GM19438 (cell line): Measurements from ENCODE around the gene PRKCD.

Source experiments
- ATAC-seq: cut with Tn5 transposase; IDR thresholded peaks from one replicate; pipeline ENCODE4 v1.9.1; 2021; ENCODE audit warnings: low read depth; ENCODE audit not compliant: unreplicated experiment

PRKCD gene

DNA sequence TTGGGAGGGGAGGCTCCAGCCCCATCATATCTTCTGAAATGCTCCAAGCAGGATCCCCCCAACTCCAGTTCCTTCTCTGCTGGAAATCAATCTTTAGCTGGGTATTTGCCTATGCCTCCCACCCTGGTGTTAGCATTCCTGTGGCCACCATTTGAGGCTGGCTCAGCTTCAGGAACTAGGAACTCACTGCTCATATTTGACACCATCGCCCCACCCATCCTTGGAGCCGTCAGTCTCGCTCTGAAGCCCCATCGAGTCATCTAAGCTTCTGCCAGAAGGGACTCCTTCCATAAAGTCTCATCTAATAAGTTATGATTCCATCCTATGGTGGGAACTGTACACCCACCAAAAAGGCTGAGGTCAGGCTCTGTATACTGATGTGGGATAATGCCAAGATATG is 26.4 kb downstream of the PRKCD start:
- no peak for ATAC-seq

DNA sequence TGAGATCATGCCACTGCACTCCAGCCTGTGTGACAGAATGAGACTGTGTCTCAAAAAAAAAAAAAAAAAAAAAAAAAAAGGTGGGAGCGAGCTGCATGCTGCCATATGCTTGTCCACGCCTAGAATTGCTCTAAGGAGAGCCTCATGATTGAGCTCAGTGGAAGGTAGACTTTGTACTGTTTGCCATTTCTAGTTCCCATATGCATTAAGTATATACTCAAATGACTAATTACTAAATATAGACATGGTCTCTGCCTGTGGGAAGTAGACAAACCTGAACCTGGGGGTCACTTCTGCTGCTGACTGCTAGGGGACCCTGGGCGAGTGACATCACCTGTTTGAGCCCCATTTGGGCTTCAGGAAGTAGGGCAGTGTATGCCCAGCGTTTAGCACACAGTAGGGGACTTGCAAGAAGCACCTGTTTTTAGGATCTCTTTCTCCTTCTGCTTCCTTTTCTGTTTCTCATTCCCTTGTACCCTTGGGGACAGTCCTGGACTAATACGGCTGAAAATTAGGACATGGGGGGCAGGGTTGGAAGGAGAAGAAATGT is 27.2 kb downstream of the PRKCD start:
- ATAC-seq: no peak

DNA sequence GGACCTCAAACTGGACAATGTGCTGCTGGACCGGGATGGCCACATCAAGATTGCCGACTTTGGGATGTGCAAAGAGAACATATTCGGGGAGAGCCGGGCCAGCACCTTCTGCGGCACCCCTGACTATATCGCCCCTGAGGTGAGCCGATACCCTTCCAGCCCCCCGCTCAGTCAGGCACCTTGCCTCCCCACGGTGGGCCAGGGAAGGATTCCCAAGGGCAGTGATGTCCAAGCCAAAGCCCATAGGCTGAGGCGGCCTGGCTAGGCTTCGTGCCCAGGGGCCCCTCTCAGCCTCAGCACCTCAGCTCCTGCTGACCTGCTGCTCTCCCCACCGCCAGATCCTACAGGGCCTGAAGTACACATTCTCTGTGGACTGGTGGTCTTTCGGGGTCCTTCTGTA is 27.7 kb downstream of the PRKCD start:
- ATAC-seq: no peak

DNA sequence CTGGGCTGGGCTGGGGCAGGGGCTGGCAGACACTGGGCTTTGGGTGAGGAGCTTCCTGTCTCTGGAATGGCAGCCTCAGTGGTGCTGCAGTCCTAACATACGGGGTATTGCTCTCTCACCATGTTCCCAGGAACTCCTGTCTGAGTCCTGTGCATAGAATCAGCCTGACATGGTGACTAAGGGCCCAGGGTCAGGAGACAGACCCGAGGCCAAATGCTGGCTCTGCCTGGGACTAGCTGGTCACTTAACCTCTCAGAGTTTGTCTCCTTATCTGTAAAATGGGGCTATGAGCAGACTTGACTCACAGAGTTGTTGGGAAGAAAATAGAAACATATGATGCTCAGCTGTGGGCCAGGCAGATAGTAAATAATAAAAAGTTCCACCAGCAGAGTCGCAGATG is 28.3 kb downstream of the PRKCD start:
- no peak for ATAC-seq

DNA sequence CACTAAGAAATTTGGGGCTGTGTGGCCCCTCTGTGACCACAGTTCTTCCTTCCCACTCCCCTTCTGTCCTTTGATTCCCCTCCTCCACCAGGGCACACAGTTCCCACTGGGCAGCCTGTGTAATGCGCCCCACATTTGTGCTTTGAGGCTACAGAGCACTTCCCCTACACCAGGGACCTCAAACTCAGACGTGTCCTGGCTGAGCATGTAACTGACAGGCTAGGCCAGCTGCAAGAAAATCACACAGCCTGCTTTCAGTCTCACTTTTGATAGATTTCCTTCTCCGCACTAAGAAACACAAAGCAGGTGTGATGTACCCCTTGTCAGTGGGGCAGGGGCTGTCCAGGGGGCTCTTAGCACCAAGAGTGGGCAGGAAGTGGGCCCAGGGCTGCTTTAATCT is 29.6 kb downstream of the PRKCD start:
- peak; percentile 56 for ATAC-seq

DNA sequence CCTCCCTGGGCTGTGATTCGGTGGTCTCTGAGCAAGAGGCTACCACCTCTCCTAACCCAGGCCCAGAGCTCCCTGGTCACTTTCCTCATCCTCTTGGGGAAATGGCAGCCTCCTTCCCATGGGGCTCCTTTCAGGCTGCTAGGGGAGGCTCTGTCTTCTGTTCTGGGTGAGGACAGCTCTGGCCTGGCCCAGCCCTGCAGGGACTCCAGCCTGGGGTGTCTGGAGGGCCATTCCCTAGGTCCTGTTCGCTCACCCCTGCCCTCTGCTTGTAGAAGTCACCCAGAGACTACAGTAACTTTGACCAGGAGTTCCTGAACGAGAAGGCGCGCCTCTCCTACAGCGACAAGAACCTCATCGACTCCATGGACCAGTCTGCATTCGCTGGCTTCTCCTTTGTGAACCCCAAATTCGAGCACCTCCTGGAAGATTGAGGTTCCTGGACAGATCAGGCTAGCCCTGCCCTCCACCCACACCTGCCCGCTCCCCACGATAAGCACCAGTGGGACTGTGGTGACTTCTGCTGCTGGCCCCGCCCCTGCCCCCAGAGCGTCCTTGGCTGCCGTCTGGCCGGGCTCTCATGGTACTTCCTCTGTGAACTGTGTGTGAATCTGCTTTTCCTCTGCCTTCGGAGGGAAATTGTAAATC is 30.9 kb downstream of the PRKCD start:
- ATAC-seq: no peak

DNA sequence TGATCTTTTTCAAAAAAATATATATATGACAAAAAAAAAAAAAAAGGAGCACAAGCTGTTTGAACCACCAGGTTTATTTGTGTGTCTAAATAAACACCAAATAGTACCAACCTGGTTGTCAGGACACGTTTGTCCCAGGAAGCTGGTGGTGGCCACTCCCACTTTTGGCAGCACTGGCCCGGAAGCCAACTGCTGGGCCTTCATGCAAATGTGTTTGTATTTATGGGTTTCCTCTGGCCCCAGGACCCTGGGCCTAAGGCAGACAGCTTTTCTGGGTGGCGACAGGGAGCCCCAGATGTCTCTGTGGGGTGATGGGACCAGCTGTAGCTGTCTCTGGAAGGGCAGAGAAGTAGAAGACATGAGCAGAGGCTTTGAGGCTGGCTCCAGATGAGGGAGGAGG is 31.6 kb downstream of the PRKCD start:
- peak; percentile 45 for ATAC-seq

DNA sequence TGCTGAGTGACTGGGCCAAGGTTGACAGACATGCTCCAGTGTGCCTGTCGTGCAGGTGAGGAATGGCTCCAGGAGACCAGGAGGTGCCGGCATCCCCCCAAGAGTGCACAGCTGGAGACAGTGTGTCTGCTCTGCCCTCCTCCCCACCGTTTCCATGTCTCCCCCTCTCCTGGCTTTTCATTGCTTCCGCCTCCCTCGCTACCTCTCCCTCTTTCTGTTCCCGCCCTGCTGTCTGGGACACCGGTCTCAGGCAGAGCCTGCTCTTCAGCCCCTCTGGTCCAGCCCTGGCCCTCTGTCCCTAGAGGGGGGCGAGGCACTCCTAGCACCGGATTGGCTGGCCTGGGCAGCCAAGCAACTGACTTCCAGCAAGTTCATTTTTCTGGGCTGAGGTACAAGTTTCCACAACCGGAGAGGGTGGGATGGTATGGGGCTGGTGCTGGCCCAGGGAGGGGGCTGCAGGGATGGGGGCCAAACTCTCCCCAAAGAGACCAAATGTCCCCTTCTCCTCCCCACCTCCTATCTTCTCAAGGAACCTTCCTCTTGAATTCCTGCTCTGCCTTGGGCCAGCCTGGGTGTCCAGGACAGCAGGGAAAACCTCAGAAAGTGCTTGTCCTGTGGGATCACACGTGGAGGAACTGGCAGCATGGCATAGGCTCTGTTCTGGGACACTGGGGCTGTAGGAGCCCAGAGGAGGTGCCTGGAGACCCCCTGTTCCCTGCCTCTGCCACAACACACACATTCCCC is 32.6 kb downstream of the PRKCD start:
- ATAC-seq: no peak

DNA sequence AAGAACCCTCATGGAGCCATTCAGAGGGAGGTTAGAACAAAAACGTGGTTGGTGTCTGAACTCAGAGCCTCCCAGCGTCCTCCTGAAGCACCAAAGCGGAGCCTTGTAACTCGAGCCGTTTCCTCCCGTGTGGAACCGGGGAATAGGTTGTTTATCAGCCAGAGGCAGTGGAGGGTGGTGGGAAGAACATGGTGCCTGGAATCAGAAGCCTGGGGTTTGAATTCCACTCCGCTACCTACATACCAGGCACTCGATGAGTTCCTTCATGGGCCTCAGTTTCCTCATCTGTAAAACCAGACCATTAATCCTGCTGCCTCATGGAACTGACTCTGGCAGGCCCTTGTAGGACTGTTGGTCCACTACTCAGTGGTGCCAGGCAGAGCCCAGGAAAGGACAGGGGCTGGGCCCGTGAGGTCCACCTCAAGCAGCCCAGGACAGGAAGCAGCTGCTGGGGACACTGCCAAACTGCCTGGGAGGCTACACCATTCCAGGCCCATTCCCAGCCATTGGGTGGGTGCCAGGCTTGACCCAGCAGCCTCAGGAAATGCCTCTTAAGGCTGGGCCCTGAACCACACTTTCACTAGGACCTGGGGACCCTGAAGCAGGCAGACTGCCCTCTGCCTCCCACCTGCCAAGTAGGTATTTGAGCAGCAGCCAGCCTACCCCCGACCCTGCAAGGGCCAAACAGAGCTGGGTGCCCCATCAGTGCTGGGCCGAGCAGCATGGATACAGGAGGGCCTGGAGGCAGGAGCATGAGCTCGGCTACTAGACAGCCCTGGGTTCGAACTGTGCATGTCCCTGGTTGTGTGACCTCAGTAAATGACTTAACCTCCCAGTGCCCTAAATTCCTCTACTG is 33.4 kb downstream of the PRKCD start:
- ATAC-seq: no peak

DNA sequence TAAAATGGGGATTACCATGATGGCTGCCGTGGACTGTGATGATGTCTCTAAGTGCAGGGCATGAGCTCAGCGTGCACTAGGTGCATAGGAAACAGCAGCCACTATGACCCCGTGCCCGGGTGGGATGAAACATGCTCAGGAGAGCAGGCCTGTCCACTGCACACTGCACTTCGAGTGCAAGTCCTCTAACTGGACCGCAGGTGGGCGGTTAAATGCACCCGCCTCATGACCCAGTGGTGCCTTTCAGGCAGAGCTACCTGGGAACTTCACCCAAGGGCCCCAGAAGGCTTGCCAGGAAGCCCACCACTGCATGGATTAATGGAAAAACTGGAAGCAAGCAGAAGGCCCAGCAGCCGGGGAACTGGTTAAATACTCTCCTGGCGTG is 34.0 kb downstream of the PRKCD start:
- ATAC-seq: no peak

DNA sequence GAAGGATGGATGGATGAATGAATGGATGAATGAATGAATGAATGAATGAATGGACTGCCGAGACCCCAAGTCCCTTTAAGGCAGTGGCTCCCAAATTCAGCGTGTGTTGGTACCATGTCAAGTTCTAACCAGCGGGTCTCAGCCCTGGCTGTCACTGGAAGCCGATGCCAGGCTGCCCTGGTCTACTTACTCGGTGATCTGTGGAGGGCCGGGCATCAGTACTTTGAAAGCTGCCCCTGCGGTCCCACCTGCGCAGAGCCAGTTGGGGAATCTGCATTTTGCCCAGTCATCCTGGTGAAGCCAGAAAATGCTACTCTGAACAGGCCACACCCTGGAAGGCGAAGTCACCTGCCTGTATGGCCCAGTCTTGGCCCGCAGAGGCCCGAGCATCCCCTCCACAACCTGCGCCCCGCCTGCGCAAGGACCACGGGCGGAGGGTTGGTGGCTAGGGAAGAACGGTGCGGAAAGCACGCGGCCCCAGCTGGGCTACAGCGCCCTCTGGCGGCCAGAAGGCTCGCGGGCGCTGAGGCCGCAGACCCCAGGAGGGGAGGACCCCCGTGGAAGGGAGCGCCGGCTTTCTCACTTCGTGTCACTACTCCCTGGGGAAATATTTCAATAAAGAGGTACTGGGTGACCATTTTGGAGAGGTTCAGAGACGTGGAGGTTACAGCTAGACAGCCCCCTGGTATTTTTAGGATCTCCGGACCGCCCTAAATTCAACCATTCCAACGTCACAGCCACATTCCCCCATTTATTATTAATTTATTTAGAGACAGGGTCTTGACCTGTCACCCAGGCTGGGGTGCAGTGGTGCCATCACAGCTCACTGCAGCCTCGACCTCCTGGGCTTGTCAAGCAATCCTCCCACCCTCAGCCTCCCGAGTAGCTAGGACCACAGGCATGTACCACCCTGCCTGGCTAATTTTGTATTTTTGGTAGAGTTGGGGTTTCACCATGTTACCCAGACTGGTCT is 34.9 kb downstream of the PRKCD start:
- no peak for ATAC-seq

DNA sequence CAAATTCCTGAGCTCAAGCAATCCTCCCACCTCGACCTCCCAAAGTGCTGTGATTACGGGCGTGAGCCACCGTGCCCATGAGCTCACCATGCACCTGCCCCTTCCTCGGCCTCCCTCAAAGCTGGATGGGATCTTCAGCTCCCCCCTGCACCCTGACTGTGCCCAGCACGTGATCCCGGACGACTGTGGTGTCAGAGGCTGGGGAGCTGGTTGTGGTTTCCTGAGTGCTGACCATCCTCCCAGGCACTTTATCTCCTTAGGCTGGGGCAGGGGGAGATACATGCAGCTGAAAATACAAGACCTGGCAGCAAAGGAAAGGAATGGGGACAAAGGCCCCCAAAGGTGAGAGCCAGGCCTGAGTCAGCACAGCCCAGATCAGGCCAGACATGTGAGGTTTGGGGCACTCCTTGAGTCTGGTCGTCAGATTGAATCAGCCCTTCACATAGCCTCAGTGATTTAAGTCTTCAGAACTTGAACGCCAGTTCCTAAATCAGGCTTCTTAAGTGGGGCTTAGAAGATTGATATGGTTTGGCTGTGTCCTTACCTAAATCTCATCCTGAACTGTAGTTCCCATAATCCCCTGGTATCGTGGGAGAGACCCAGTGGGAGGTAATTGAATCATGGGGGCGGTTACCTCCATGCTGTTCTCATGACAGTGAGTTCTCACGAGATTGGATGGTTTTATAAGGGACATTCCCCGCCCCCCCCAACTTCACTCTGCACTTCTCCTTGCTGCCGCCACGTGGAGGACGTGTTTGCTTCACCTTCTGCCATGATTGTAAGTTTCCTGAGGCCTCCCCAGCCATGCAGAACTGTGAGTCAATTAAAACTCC is 35.8 kb downstream of the PRKCD start:
- no peak for ATAC-seq

DNA sequence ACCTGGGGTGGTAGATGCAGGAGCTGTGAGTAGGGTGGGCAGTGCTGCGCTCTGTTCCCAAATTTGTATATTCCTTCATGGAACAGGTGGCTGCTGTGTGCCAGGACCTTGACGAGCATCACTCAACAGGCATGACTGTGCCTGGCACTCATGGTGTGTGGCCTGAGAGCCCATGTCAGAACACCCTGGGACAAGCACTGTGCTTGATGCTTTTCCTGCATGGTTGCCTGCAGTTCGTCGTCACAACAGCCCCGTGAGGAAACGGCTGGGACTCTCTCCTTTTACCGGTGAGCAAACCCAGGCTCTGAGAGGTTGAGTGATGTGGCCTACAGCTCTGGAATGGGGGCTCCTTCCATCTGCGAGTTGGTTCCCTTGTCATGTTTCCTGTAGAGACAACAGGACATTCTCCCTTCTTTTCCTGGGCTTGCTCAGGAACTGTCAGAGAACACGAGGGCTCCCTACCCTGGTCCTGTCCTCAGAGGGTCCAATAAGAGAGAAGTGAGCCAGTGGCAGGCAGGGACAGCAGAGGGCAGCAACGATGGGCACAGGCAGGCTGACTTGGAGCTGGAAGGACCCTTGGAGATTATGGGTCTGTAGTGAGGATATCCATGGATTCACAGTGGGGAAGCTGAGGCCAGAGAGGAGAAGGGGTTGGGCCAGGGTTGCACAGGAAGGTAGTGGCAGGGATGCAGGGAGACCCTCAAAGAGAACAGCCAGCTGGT is 37.4 kb downstream of the PRKCD start:
- no peak for ATAC-seq

DNA sequence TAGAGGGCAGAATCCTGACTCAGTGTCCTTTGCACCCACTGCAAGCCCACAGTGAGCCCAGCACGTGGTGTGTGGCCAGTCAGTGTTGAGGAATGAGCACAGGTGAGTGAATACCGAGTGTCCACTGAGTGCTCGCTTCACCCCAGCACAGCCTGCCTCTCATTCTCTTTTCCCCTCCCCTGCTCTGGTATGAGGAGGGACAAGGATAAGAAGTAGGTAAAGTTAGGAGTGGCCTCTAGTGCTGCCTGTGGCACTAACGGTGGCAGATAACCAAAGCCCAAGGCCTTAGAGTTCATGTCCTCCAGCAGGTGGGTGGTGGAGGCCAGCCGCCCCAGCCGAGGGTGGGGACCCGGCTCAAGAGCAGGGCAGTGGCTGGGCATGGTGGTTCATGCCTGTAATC is 38.0 kb downstream of the PRKCD start:
- no peak for ATAC-seq

DNA sequence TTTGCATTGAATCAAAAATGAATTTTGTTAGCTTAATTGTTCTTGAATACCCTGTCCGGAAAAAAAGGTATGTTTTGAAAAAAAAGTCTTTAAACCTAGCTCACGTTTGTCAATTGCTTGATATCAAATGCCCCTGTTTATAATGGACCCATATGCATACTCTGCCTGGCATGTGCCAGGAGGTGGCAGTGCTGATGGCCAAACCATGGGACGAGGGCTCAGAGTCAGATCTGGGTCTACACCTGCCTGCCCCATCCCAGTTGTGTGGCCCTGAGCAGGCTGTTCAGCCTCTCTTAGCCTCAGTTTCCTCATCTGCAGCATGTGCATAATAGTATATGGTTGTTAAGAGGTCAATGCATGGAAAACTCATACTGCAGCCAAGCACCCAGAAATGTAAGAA is 38.8 kb downstream of the PRKCD start:
- no peak for ATAC-seq

DNA sequence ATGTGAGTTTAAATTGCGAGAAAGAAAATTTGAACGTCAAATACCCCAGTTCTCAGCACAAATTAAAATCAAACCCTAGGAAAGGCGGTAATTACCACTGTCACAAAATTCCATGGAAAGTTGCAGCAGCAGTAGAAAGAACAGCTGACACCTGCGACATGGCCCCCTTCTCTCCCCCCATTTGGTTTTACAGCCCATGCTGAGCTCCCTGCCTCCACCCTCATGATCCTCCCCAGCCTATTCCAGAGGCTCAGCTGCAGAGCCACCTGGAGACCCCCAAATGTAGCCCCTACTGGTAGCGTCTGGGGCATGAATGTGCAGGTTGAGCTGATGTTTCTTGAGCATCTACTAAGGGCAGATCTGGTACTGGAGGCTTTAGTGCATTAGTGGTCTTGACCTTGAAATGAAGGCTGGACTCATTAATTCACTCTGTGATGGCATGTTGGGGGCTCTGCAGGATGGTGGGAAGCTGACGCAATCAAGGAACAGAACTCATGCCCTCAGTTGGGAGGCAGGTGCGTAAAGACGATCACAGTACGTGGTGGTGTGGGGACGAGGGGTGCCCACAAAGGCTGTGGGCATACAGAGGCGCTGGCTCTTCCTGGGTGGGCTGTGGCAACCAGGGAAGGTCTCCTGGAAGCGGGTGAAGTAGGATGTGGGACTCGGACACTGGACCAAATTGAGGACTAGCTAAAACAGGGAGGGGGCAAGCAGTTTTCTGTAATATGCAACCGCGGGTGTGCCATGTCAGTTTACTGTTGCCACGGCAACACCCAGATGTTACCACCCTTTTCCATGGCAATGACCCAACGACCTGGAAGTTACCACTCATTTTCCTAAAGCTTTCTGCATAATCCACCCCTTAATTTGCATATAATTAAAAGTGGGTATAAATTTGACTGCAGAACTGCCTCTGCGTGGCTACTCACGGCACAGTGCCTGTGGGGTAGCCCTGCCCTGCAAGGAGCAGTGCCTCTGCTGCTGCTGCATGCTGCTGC is 39.8 kb downstream of the PRKCD start:
- no peak for ATAC-seq

DNA sequence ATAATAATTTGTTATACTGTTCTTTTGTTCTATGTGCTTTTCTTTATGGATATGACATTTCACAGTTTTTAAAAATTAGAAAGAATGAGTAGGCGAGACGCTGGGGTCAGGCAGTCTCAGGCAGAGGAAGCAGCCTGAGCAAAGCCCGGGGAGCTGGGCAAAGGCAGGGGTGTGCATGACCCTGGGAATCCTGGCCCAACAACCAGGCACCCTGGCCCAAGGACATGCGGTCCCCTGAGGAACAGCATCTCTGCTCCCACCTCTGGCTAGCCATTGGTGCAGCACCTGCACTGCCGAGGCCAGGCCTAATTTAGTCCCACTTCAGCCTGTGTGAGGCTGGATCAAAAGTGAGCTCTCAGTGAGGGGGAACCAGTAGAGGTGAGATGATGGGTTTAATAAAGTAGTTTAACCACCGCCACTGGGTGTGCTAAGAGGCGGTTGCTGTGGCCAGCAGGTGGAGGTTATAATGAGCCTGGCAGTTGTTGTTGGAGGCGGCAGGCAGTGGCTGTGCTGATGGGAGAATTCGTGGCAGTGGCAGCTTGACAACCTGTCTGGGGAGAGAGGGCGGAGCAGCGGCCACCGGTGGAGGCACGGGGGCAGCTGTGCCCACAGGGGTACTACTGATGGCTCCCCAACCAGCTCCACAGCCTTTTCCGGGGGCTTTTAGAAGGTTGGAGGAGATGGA is 41.5 kb downstream of the PRKCD start:
- no peak for ATAC-seq
